ENCODE measurements around the gene CACNA2D3.

GRCh38 chr3:54486317-54486716, 364.0 kb downstream of the CACNA2D3 start:
- no peak for TF ChIP-seq CTCF (IDR thresholded peaks at IDR 0.05)
- TF ChIP-seq EP300 (IDR thresholded peaks at IDR 0.05): no peak

All from tibial nerve (tissue), 4 donors.